Activated CD8-positive, alpha-beta T cell treated with anti-CD3 and anti-CD28 coated beads for 36 hours (primary cell): Measurements from ENCODE around the gene PKM. TPM values are rescaled to one million over a fixed set of nuclear protein-coding genes. Genes with fewer than 3 reads are reported as not detected.

ENCODE experiments used
- ATAC-seq: fragments of 200-7000 bp; cut with Tn5 transposase; one replicate; pipeline ENCODE4 v1.10.0; 2021; ENCODE audit warnings: mild to moderate bottlenecking, moderate library complexity
- CTCF ChIA-PET: fragments of 350-600 bp; sonication (Branson Sonifier 250); formaldehyde crosslinking; loops from one replicate; lab custom pipeline; 2021; ENCODE audit warnings: antibody characterized with exemption; lab: Charles Lee
- POLR2A ChIA-PET: fragments of 350-600 bp; sonication (Branson Sonifier 250); formaldehyde crosslinking; loops from one replicate; lab custom pipeline; 2021; ENCODE audit warnings: antibody characterized with exemption; lab: Charles Lee
- DNase-seq: peaks from one replicate; pipeline ENCODE4 v3.0.0-alpha.2; 2020
- H3K27ac Mint-ChIP-seq: one replicate; pipeline ENCODE4 v1.8.0; 2021; ENCODE audit warnings: mild to moderate bottlenecking, mixed read lengths
- H3K27me3 Mint-ChIP-seq: one replicate; pipeline ENCODE4 v1.8.0; 2021; ENCODE audit warnings: mixed read lengths
- H3K36me3 Mint-ChIP-seq: one replicate; pipeline ENCODE4 v1.8.0; 2021; ENCODE audit warnings: low read depth, mixed read lengths
- H3K4me1 Mint-ChIP-seq: one replicate; pipeline ENCODE4 v1.8.0; 2021; ENCODE audit warnings: low read depth, mixed read lengths
- H3K4me3 Mint-ChIP-seq: one replicate; pipeline ENCODE4 v1.8.0; 2021; ENCODE audit warnings: mild to moderate bottlenecking, moderate library complexity, mixed read lengths
- H3K9me3 Mint-ChIP-seq: one replicate; pipeline ENCODE4 v1.8.0; 2021; ENCODE audit warnings: mixed read lengths
- CTCF ChIP-seq: fragments of 200-600 bp; IDR thresholded peaks from one replicate; pipeline ENCODE4 v1.8.0; 2022; ENCODE audit warnings: antibody characterized with exemption, mild to moderate bottlenecking
- intact Hi-C: fragments of 100-400 bp; cut with micrococcal nuclease; formaldehyde crosslinking; loops from one replicate; pipeline ENCODE4 v1.10.0; 2022
- total RNA-seq, 2 experiments: library from RNA; stranded (reverse); gene quantifications; one replicate each; pipeline ENCODE4 v1.2.3, GENCODE V29; 2021

Gene PKM
- total RNA-seq, 2 experiments from 2014 or later = 2,565 to 2,588 TPM

- intact Hi-C loops = no loop called here
- H3K4me1 Mint-ChIP-seq = no peaks in the 10 kb centered on the region
- no peaks in the 10 kb centered on the region for H3K27me3 Mint-ChIP-seq
- H3K27ac Mint-ChIP-seq = no peak overlapping the region
- DNase-seq (no peak), ATAC-seq (no peak)
- no peaks in the 10 kb centered on the region for H3K36me3 Mint-ChIP-seq
- TF ChIP-seq CTCF = no peak
- ChIA-PET POLR2A (no interaction called here), CTCF (no interaction called here)
- no peaks in the 10 kb centered on the region for H3K9me3 Mint-ChIP-seq
- H3K4me3 Mint-ChIP-seq = no peak overlapping the region
Observed at GRCh38 chr15:72154316-72154715, 76.7 kb downstream of the PKM start.

- Mint-ChIP-seq H3K36me3 (no peaks in the 10 kb centered on the region), H3K9me3 (no peaks in the 10 kb centered on the region), H3K4me3 (no peak overlapping the region), H3K4me1 (no peaks in the 10 kb centered on the region), H3K27ac (no peak overlapping the region), H3K27me3 (no peaks in the 10 kb centered on the region)
- intact Hi-C loops = no loop called here
- CTCF ChIA-PET = interaction anchor here (0.7 to 2.0 kb wide), 6 partner anchors 11 to 1503 kb away, joined by 3 to 7 read pairs (median 4); no protein-coding TSS in a partner anchor
- TF ChIP-seq CTCF = no peak
- DNase-seq (no peak), ATAC-seq (no peak)
- POLR2A ChIA-PET = no interaction called here
Observed at GRCh38 chr15:72153269-72154000, 77.6 kb downstream of the PKM start.

Other genes with a start within 250 kb of the PKM start
- 10 to 100 TPM; 16.8 to 18.7 TPM for gene MYO9A, start 113.0 kb downstream of the PKM start, total RNA-seq
- gene SENP8, start 112.8 kb downstream of the PKM start, total RNA-seq = 1 to 10 TPM; 2.8 TPM
- not detected for gene GRAMD2A, start 33.4 kb downstream of the PKM start, total RNA-seq
- 10 to 100 TPM; 48.7 to 50.1 TPM for gene PARP6, start 41.4 kb upstream of the PKM start, total RNA-seq
- under 1 TPM; 0.18 to 0.20 TPM for gene CELF6, start 89.0 kb upstream of the PKM start, total RNA-seq
- 10 to 100 TPM; 55.8 to 66.8 TPM for gene HEXA, start 144.8 kb upstream of the PKM start, total RNA-seq
- gene TMEM202, start 167.1 kb upstream of the PKM start, total RNA-seq = not detected
- gene ARIH1, start 243.1 kb upstream of the PKM start, total RNA-seq = 100 to 1,000 TPM; 170 to 175 TPM